Measurements from ENCODE around the gene PRR36. TPM values are rescaled to one million over a fixed set of nuclear protein-coding genes. Genes with fewer than 3 reads are reported as not detected.

PRR36 gene
- total RNA-seq, 2 experiments from 2014 or later, result 0.20 TPM; not detected in 1

GRCh38 chr19:7845390-7846154 lies 28.6 kb downstream of the PRR36 start:
- no peaks in the 10 kb centered on the region for H3K36me3 Mint-ChIP-seq (ENCODE audit: low read depth)
- POLR2A ChIA-PET, result no interaction called here
- ATAC-seq (no peak), DNase-seq (no peak)
- no peaks in the 10 kb centered on the region for H3K27me3 Mint-ChIP-seq
- no peak overlapping the region for H3K27ac Mint-ChIP-seq
- no peaks in the 10 kb centered on the region for H3K9me3 Mint-ChIP-seq
- CTCF ChIA-PET, result interaction anchor here (0.6 kb wide), 1 partner anchor 76 kb away, joined by 3 read pairs; no protein-coding TSS in a partner anchor
- intact Hi-C loops (cut with micrococcal nuclease), result no loop called here
- no peak overlapping the region for H3K4me3 Mint-ChIP-seq
- TF ChIP-seq CTCF (IDR thresholded peaks at IDR 0.05), result no peak
- H3K4me1 Mint-ChIP-seq (ENCODE audit: low read depth), result no peaks in the 10 kb centered on the region

GRCh38 chr19:7844951-7845350 lies 29.2 kb downstream of the PRR36 start:
- no peak overlapping the region for H3K27ac Mint-ChIP-seq
- H3K4me3 Mint-ChIP-seq, result no peak overlapping the region
- CTCF ChIA-PET, result no interaction called here
- intact Hi-C loops (cut with micrococcal nuclease), result no loop called here
- no peaks in the 10 kb centered on the region for H3K27me3 Mint-ChIP-seq
- POLR2A ChIA-PET, result no interaction called here
- no peak for ATAC-seq
- H3K9me3 Mint-ChIP-seq, result no peaks in the 10 kb centered on the region
- no peaks in the 10 kb centered on the region for H3K4me1 Mint-ChIP-seq (ENCODE audit: low read depth)
- no peaks in the 10 kb centered on the region for H3K36me3 Mint-ChIP-seq (ENCODE audit: low read depth)
- no peak for TF ChIP-seq CTCF (IDR thresholded peaks at IDR 0.05)
- no peak for DNase-seq

GRCh38 chr19:7844405-7844804 lies 29.8 kb downstream of the PRR36 start:
- CTCF ChIA-PET, result no interaction called here
- no peak for DNase-seq

GRCh38 chr19:7843521-7843920 lies 30.7 kb downstream of the PRR36 start:
- intact Hi-C loops (cut with micrococcal nuclease), result no loop called here
- H3K27ac Mint-ChIP-seq, result no peak overlapping the region
- no peaks in the 10 kb centered on the region for H3K9me3 Mint-ChIP-seq
- POLR2A ChIA-PET, result no interaction called here
- no peak for DNase-seq
- no peak overlapping the region for H3K4me3 Mint-ChIP-seq
- no peak for ATAC-seq
- CTCF ChIA-PET, result no interaction called here
- H3K4me1 Mint-ChIP-seq (ENCODE audit: low read depth), result no peaks in the 10 kb centered on the region
- TF ChIP-seq CTCF (IDR thresholded peaks at IDR 0.05), result no peak
- H3K27me3 Mint-ChIP-seq, result no peaks in the 10 kb centered on the region
- no peaks in the 10 kb centered on the region for H3K36me3 Mint-ChIP-seq (ENCODE audit: low read depth)

More at GRCh38 chr19:7844405-7844804, 29.8 kb downstream of the PRR36 start:
- no peaks in the 10 kb centered on the region for H3K36me3 Mint-ChIP-seq (ENCODE audit: low read depth)
- no peaks in the 10 kb centered on the region for H3K4me1 Mint-ChIP-seq (ENCODE audit: low read depth)
- POLR2A ChIA-PET, result no interaction called here
- intact Hi-C loops (cut with micrococcal nuclease), result no loop called here
- ATAC-seq, result no peak
- H3K4me3 Mint-ChIP-seq, result no peak overlapping the region
- H3K9me3 Mint-ChIP-seq, result no peaks in the 10 kb centered on the region
- no peak for TF ChIP-seq CTCF (IDR thresholded peaks at IDR 0.05)
- no peaks in the 10 kb centered on the region for H3K27me3 Mint-ChIP-seq
- H3K27ac Mint-ChIP-seq, result no peak overlapping the region

GRCh38 chr19:7842661-7843294 lies 31.4 kb downstream of the PRR36 start:
- H3K4me3 Mint-ChIP-seq, result no peak overlapping the region
- no peak for DNase-seq
- no peaks in the 10 kb centered on the region for H3K27me3 Mint-ChIP-seq
- CTCF ChIA-PET, result no interaction called here
- POLR2A ChIA-PET, result no interaction called here
- H3K4me1 Mint-ChIP-seq (ENCODE audit: low read depth), result no peaks in the 10 kb centered on the region
- ATAC-seq, result no peak
- no peaks in the 10 kb centered on the region for H3K36me3 Mint-ChIP-seq (ENCODE audit: low read depth)
- intact Hi-C loops (cut with micrococcal nuclease), result no loop called here
- TF ChIP-seq CTCF (IDR thresholded peaks at IDR 0.05), result no peak
- no peak overlapping the region for H3K27ac Mint-ChIP-seq
- no peaks in the 10 kb centered on the region for H3K9me3 Mint-ChIP-seq
